LHCN-M2 (cell line): ENCODE data around the gene DPP6. TPM values are rescaled to one million over a fixed set of nuclear protein-coding genes. Genes with fewer than 3 reads are reported as not detected.
"Not testable (repeated sequence)": the region's sequence is repeated elsewhere in the genome, so short reads cannot be mapped to it uniquely, and the experiment has no call there.

Experiments used
- DNase-seq: peaks from one replicate; pipeline ENCODE4 v3.0.0-alpha.2; 2012; ENCODE audit warnings: low read depth
- total RNA-seq: library from RNA; depleted of rRNA; stranded (reverse); fragments of >200 nt; gene quantifications from 2 replicates; pipeline ENCODE4 v1.2.3, GENCODE V29; 2014

Gene DPP6
- total RNA-seq, 1 experiment from 2014 or later: not detected

- DNase-seq: peak; percentile 54
Observed at GRCh38 chr7:154919344-154920225, 867.4 kb downstream of the DPP6 start.

GRCh38 chr7:154922472-154922871 is 870.3 kb downstream of the DPP6 start:
- DNase-seq: not testable (repeated sequence)

- DNase-seq: peak; percentile 82
Observed at GRCh38 chr7:154927624-154928125, 875.5 kb downstream of the DPP6 start.

- DNase-seq: peak; percentile 97
Observed at GRCh38 chr7:154928136-154929005, 876.2 kb downstream of the DPP6 start.

GRCh38 chr7:154929006-154929726 is 877.0 kb downstream of the DPP6 start:
- no peak for DNase-seq

GRCh38 chr7:154931906-154932305 is 879.7 kb downstream of the DPP6 start:
- peak; percentile 33 for DNase-seq

GRCh38 chr7:154934353-154934952 is 882.3 kb downstream of the DPP6 start:
- DNase-seq: not testable (repeated sequence)

GRCh38 chr7:154937837-154938236 is 885.6 kb downstream of the DPP6 start:
- DNase-seq: no peak

GRCh38 chr7:154942691-154943090 is 890.5 kb downstream of the DPP6 start:
- no peak for DNase-seq
